ENCODE data around the gene TEX47.

- TF ChIP-seq CTCF (IDR thresholded peaks at IDR 0.05; ENCODE audit: insufficient read depth, low read depth, low read length) (no peak), EZH2 (IDR thresholded peaks at IDR 0.05; ENCODE audit: insufficient read depth, low read length) (no peak)
Observed at GRCh38 chr7:88757371-88757770, 38.2 kb downstream of the TEX47 start.

All from astrocyte (in vitro differentiated cells and primary cell).